Endothelial cell of umbilical vein (primary cell): ENCODE measurements around the gene PRKCQ. TPM values are rescaled to one million over a fixed set of nuclear protein-coding genes. Genes with fewer than 3 reads are reported as not detected.

Source experiments
- BruUV-seq: library from RNA; stranded (reverse); fragments of 400-500 nt; replicated peaks from 2 replicates; lab custom pipeline; 2021; lab: Mats Ljungman, UMichigan
- CTCF ChIA-PET: fragments of 300-600, 350-600 bp; sonication (Branson Sonifier 250); formaldehyde crosslinking; loops from one replicate; lab custom pipeline; 2021; ENCODE audit warnings: antibody characterized with exemption, inconsistent platforms; lab: Charles Lee
- POLR2A ChIA-PET: fragments of 300-600, 350-600 bp; sonication (Branson Sonifier 250); formaldehyde crosslinking; loops from one replicate; lab custom pipeline; 2021; ENCODE audit warnings: antibody characterized with exemption, inconsistent platforms; lab: Charles Lee
- DNase-seq: peaks from one replicate; pipeline ENCODE4 v3.0.0-alpha.2; 2011; ENCODE audit warnings: low read depth, low spot score
- FAIRE-seq: peaks from 2 replicates; lab custom pipeline; 2011; peaks lifted over from hg19 to GRCh38; lab: Jason Lieb, UNC
- H2AFZ ChIP-seq: 2 replicates; pipeline ENCODE4 v1.6.0; 2012; ENCODE audit warnings: low read depth, low read length, control low read depth, inconsistent platforms
- H3K27ac ChIP-seq: 2 replicates; pipeline ENCODE4 v1.5.1; 2011; ENCODE audit warnings: low read depth, mild to moderate bottlenecking, control low read depth, low read length, moderate library complexity; ENCODE audit not compliant: insufficient read depth
- H3K27me3 ChIP-seq, 2 experiments: 2 replicates each; pipeline versions ENCODE4 v1.6.0 to v1.6.1; 2011; ENCODE audit warnings: low read length in 2 of 2, mixed read lengths in 1 of 2; ENCODE audit not compliant: control insufficient read depth in 2 of 2, insufficient read depth in 2 of 2
- H3K36me3 ChIP-seq, 2 experiments: 2 replicates in 1 of 2; 3 replicates in 1 of 2; pipeline ENCODE4 v1.5.1; 2011; ENCODE audit warnings: low read length in 2 of 2, mild to moderate bottlenecking in 1 of 2, moderate library complexity in 1 of 2; ENCODE audit not compliant: control insufficient read depth in 2 of 2, insufficient read depth in 2 of 2; ENCODE audit errors: extremely low read depth in 1 of 2
- H3K4me1 ChIP-seq: 3 replicates; pipeline ENCODE4 v1.5.1; 2011; ENCODE audit warnings: mild to moderate bottlenecking, low read length; ENCODE audit not compliant: control insufficient read depth, insufficient read depth; ENCODE audit errors: extremely low read depth
- H3K4me2 ChIP-seq: 2 replicates; pipeline ENCODE4 v1.6.1; 2011; ENCODE audit warnings: low read length, control low read depth, mixed read lengths; ENCODE audit not compliant: insufficient read depth
- H3K4me3 ChIP-seq, 3 experiments: fragments of 200-600 bp in 1 of 3; sonication (generic), shearing (Covaris generic) in 1 of 3; replicated peaks in 1 of 3; 2 replicates each; pipeline ENCODE4 v1.5.1; 2011 to 2016; ENCODE audit warnings: control low read depth in 3 of 3, low read length in 3 of 3, mild to moderate bottlenecking in 2 of 3, inconsistent platforms in 1 of 3, low read depth in 1 of 3, moderate library complexity in 1 of 3; ENCODE audit not compliant: insufficient read depth in 1 of 3
- H3K79me2 ChIP-seq: 2 replicates; pipeline ENCODE4 v1.6.0; 2012; ENCODE audit warnings: low read length, inconsistent platforms; ENCODE audit not compliant: control insufficient read depth, insufficient read depth
- H3K9ac ChIP-seq: replicated peaks from 2 replicates; pipeline ENCODE3; 2011; ENCODE audit warnings: low read length, control low read depth; ENCODE audit not compliant: insufficient read depth; ENCODE audit errors: extremely low read depth
- H3K9me1 ChIP-seq: replicated peaks from 3 replicates; pipeline ENCODE4 v1.6.0; 2011; ENCODE audit warnings: mild to moderate bottlenecking, low read length; ENCODE audit not compliant: control insufficient read depth, insufficient read depth; ENCODE audit errors: extremely low read depth
- H3K9me3 ChIP-seq: replicated peaks from 2 replicates; pipeline ENCODE4 v1.5.1; 2012; ENCODE audit warnings: low read length, inconsistent platforms; ENCODE audit not compliant: control insufficient read depth, insufficient read depth
- H4K20me1 ChIP-seq: replicated peaks from 2 replicates; pipeline ENCODE3; 2011; ENCODE audit warnings: mild to moderate bottlenecking, low read length; ENCODE audit not compliant: control insufficient read depth, insufficient read depth; ENCODE audit errors: extremely low read depth
- CTCF ChIP-seq, 2 donors: IDR thresholded peaks; 1 replicate in 1 of 2; 2 replicates in 1 of 2; pipeline ENCODE4 v1.5.1; 2011; ENCODE audit warnings: low read length in 2 of 2, mild to moderate bottlenecking in 2 of 2, moderate library complexity in 2 of 2, control low read depth in 1 of 2, inconsistent platforms in 1 of 2, low read depth in 1 of 2; ENCODE audit not compliant: insufficient read depth in 1 of 2; ENCODE audit errors: extremely low read depth in 1 of 2
- EZH2 ChIP-seq: IDR thresholded peaks from 2 replicates; pipeline ENCODE4 v1.6.1; 2012; ENCODE audit warnings: borderline replicate concordance, low read depth, mild to moderate bottlenecking, moderate library complexity, low read length, inconsistent platforms; ENCODE audit not compliant: severe bottlenecking
- FOS ChIP-seq: IDR thresholded peaks from 2 replicates; pipeline ENCODE4 v1.6.1; 2011; ENCODE audit warnings: mild to moderate bottlenecking, low read length, moderate library complexity, borderline replicate concordance; ENCODE audit not compliant: insufficient read depth
- GATA2 ChIP-seq: IDR thresholded peaks from 2 replicates; pipeline ENCODE4 v1.7.0; 2011; ENCODE audit warnings: low read depth, mild to moderate bottlenecking, moderate library complexity, mixed read lengths, low read length; ENCODE audit not compliant: insufficient read length, insufficient read depth
- JUN ChIP-seq: IDR thresholded peaks from 2 replicates; pipeline ENCODE4 v1.6.1; 2011; ENCODE audit warnings: borderline replicate concordance, low read depth; ENCODE audit not compliant: insufficient read length, insufficient read depth
- MAX ChIP-seq: IDR thresholded peaks from 2 replicates; pipeline ENCODE4 v1.6.1; 2011; ENCODE audit not compliant: insufficient read depth, insufficient read length
- MYC ChIP-seq: IDR thresholded peaks from one replicate; pipeline ENCODE4 v1.6.1; 2011; ENCODE audit warnings: mild to moderate bottlenecking, low read depth, low read length
- POLR2A ChIP-seq: IDR thresholded peaks from 2 replicates; pipeline ENCODE4 v1.6.1; 2012; ENCODE audit warnings: low read depth, mild to moderate bottlenecking, control low read depth, low read length
- POLR2AphosphoS5 ChIP-seq: IDR thresholded peaks from 2 replicates; pipeline ENCODE4 v1.6.1; 2012; ENCODE audit warnings: low read depth, mild to moderate bottlenecking, control low read depth, low read length, moderate library complexity; ENCODE audit not compliant: insufficient read depth
- dilution Hi-C: fragments of 300-500 bp; cut with MboI; formaldehyde crosslinking; loops from one replicate; pipeline ENCODE4 v1.15.0; 2019; ENCODE audit warnings: low sequenced_read_pairs; ENCODE audit not compliant: extremely low pct_ligation_motif_present
- intact Hi-C: fragments of 100-400 bp; cut with micrococcal nuclease; formaldehyde crosslinking; loops from one replicate; pipeline ENCODE4 v1.10.0; 2022
- polyA plus RNA-seq, 4 experiments: library from polyadenylated mRNA; depleted of rRNA in 3 of 4; stranded (reverse) in 3 of 4; unstranded in 1 of 4; fragments of >200 nt; gene quantifications; 2 replicates each; pipeline versions ENCODE4 v1.2.1 to v1.2.3, GENCODE V29; 2011 to 2012; ENCODE audit warnings: missing spikeins in 1 of 4
- total RNA-seq: library from RNA; stranded (reverse); gene quantifications from 2 replicates; pipeline ENCODE4 v1.2.3, GENCODE V29; 2021

The PRKCQ gene
- total and polyA plus RNA-seq, 2 donors (not counting 3 experiments of a cell fraction or from before 2014, with no cell fraction given), result 0.32 to 0.55 TPM

- H3K4me3 ChIP-seq, result peak overlapping the region; percentile 44 to 52 (median 45)
- no peak for TF ChIP-seq GATA2
- peaks cover 14 to 30% of the 10 kb centered on the region in 2 experiments for H3K27me3 ChIP-seq
- CTCF ChIA-PET, result no interaction called here
- POLR2A ChIA-PET, result no interaction called here
- H2AFZ ChIP-seq, result peak overlapping the region; percentile 84
- dilution Hi-C loops, result no loop called here
- no peaks in the 10 kb centered on the region for H3K9me3 ChIP-seq
- no peaks in the 10 kb centered on the region for H3K9me1 ChIP-seq
- FAIRE-seq (no peak), DNase-seq (no peak)
- H3K36me3 ChIP-seq, result no peaks in the 10 kb centered on the region
- H3K79me2 ChIP-seq, result no peaks in the 10 kb centered on the region
- H3K9ac ChIP-seq, result peak overlapping the region; percentile 33
- intact Hi-C loops, result no loop called here
- H3K27ac ChIP-seq, result no peak overlapping the region
- no TSS peak for BruUV-seq
- H3K4me1 ChIP-seq, result peaks cover 10% of the 10 kb centered on the region
- H4K20me1 ChIP-seq, result no peaks in the 10 kb centered on the region
- H3K4me2 ChIP-seq, result peak overlapping the region; percentile 82
Measured at GRCh38 chr10:6579183-6579903, 733 bp downstream of the PRKCQ start.

- peaks cover 14 to 30% of the 10 kb centered on the region in 2 experiments for H3K27me3 ChIP-seq
- H4K20me1 ChIP-seq, result no peaks in the 10 kb centered on the region
- POLR2A ChIA-PET, result no interaction called here
- dilution Hi-C loops, result no loop called here
- CTCF ChIA-PET, result interaction anchor here (0.6 to 0.7 kb wide), 2 partner anchors 170 to 1233 kb away, joined by 3 read pairs; no protein-coding TSS in a partner anchor
- no peak overlapping the region for H3K4me2 ChIP-seq
- H3K4me3 ChIP-seq, result no peak overlapping the region
- no peaks in the 10 kb centered on the region for H3K36me3 ChIP-seq
- no peak overlapping the region for H3K9ac ChIP-seq
- no peaks in the 10 kb centered on the region for H3K9me1 ChIP-seq
- FAIRE-seq (no peak), DNase-seq (no peak)
- H3K4me1 ChIP-seq, result peaks cover 10% of the 10 kb centered on the region
- intact Hi-C loops, result no loop called here
- no peak for TF ChIP-seq POLR2AphosphoS5
- no peak for TF ChIP-seq GATA2
- no peak for TF ChIP-seq MYC
- no peak for TF ChIP-seq CTCF (IDR thresholded peaks at IDR 0.05; ENCODE audit: extremely low read depth in 1 of 2, insufficient read depth in 1 of 2, low read depth in 1 of 2, low read length in 2 of 2)
- no peak for TF ChIP-seq EZH2
- TF ChIP-seq JUN, result no peak
- no peak for TF ChIP-seq POLR2A
- TF ChIP-seq FOS, result no peak
- no peak for TF ChIP-seq MAX
- no TSS peak for BruUV-seq
- H2AFZ ChIP-seq, result no peak overlapping the region
- H3K9me3 ChIP-seq, result no peaks in the 10 kb centered on the region
- H3K27ac ChIP-seq, result no peak overlapping the region
- no peaks in the 10 kb centered on the region for H3K79me2 ChIP-seq
Measured at GRCh38 chr10:6578795-6579182, 1.3 kb downstream of the PRKCQ start.
